SK-N-SH treated with all-trans-retinoic acid at 6 μM for 48 hours (cell line): ENCODE measurements around the gene TTC19.

Experiments used
- ATAC-seq: fragments of 200-7000 bp; cut with Tn5 transposase; 3 replicates; pipeline ENCODE4 v1.9.1; 2020; ENCODE audit warnings: mild to moderate bottlenecking, moderate library complexity
- ARNTL ChIP-seq: fragments of 450-650 bp; formaldehyde crosslinking; IDR thresholded peaks from 2 replicates; pipeline ENCODE4 v1.5.0; 2020; ENCODE audit warnings: low read depth, mild to moderate bottlenecking, moderate library complexity, borderline replicate concordance
- BACH2 ChIP-seq: fragments of 250-450 bp; sonication (Bioruptor Pico); IDR thresholded peaks from 2 replicates; pipeline ENCODE4 v1.9.0; 2021; ENCODE audit warnings: mild to moderate bottlenecking, borderline replicate concordance
- CREB5 ChIP-seq: fragments of 250-450 bp; sonication (Bioruptor Pico); IDR thresholded peaks from 2 replicates; pipeline ENCODE4 v1.5.1; 2020; ENCODE audit warnings: low read depth, mild to moderate bottlenecking, moderate library complexity
- CSDC2 ChIP-seq: fragments of 250-450 bp; sonication (Bioruptor Pico); IDR thresholded peaks from 2 replicates; pipeline ENCODE4 v1.5.0; 2020; ENCODE audit warnings: mild to moderate bottlenecking, moderate library complexity
- CSRNP3 ChIP-seq: fragments of 250-450 bp; sonication (Bioruptor Pico); IDR thresholded peaks from 2 replicates; pipeline ENCODE4 v1.5.1; 2021; ENCODE audit warnings: mild to moderate bottlenecking, moderate library complexity
- ESRRG ChIP-seq: fragments of 250-450 bp; sonication (Bioruptor Pico); IDR thresholded peaks from 2 replicates; pipeline ENCODE4 v1.6.1; 2021; ENCODE audit warnings: mild to moderate bottlenecking
- GLIS3 ChIP-seq: fragments of 250-450 bp; sonication (Bioruptor Pico); IDR thresholded peaks from 2 replicates; pipeline ENCODE4 v1.5.0; 2020; ENCODE audit warnings: mild to moderate bottlenecking, moderate library complexity
- ISL1 ChIP-seq: fragments of 250-450 bp; sonication (Bioruptor Pico); IDR thresholded peaks from 2 replicates; pipeline ENCODE4 v2.1.2; 2022; ENCODE audit warnings: mild to moderate bottlenecking, moderate library complexity
- OSR1 ChIP-seq: fragments of 250-450 bp; sonication (Bioruptor Pico); IDR thresholded peaks from 2 replicates; pipeline ENCODE4 v1.8.0; 2022; ENCODE audit warnings: moderate library complexity, mild to moderate bottlenecking, inconsistent platforms
- PATZ1 ChIP-seq: fragments of 250-450 bp; sonication (Bioruptor Pico); IDR thresholded peaks from 2 replicates; pipeline ENCODE4 v1.8.0; 2020; ENCODE audit warnings: mild to moderate bottlenecking, moderate library complexity, borderline replicate concordance
- POU6F1 ChIP-seq: fragments of 250-450 bp; sonication (Bioruptor Pico); IDR thresholded peaks from 2 replicates; pipeline ENCODE4 v1.8.0; 2021; ENCODE audit warnings: low read depth, mild to moderate bottlenecking, moderate library complexity, borderline replicate concordance
- PPARA ChIP-seq: fragments of 250-450 bp; sonication (Bioruptor Pico); IDR thresholded peaks from 2 replicates; pipeline ENCODE4 v1.5.0; 2020; ENCODE audit warnings: mild to moderate bottlenecking, borderline replicate concordance
- SNAI2 ChIP-seq: fragments of 250-450 bp; sonication (Bioruptor Pico); IDR thresholded peaks from 2 replicates; pipeline ENCODE4 v1.5.0; 2020; ENCODE audit warnings: mild to moderate bottlenecking, moderate library complexity
- TCF4 ChIP-seq: fragments of 250-450 bp; sonication (Bioruptor Pico); IDR thresholded peaks from 2 replicates; pipeline ENCODE4 v1.8.0; 2021; ENCODE audit warnings: mild to moderate bottlenecking, moderate library complexity, borderline replicate concordance
- TOX ChIP-seq: fragments of 250-450 bp; sonication (Bioruptor Pico); IDR thresholded peaks from 2 replicates; pipeline ENCODE4 v1.8.0; 2021; ENCODE audit warnings: mild to moderate bottlenecking, moderate library complexity, borderline replicate concordance
- TSHZ2 ChIP-seq: fragments of 250-450 bp; sonication (Bioruptor Pico); IDR thresholded peaks from 2 replicates; pipeline ENCODE4 v1.5.0; 2020; ENCODE audit warnings: mild to moderate bottlenecking, moderate library complexity
- ZC3H10 ChIP-seq: fragments of 250-450 bp; sonication (Bioruptor Pico); IDR thresholded peaks from 2 replicates; pipeline ENCODE4 v1.5.1; 2021; ENCODE audit warnings: mild to moderate bottlenecking, moderate library complexity
- ZFP3 ChIP-seq: fragments of 250-450 bp; sonication (Bioruptor Pico); IDR thresholded peaks from 2 replicates; pipeline ENCODE4 v1.5.0; 2020; ENCODE audit warnings: mild to moderate bottlenecking, moderate library complexity
- ZNF565 ChIP-seq: fragments of 450-650 bp; formaldehyde crosslinking; conservative IDR thresholded peaks from 2 replicates; pipeline ENCODE4 v1.5.0; 2020; ENCODE audit warnings: low read depth, mild to moderate bottlenecking, moderate library complexity
- ZNF70 ChIP-seq: fragments of 450-650 bp; formaldehyde crosslinking; IDR thresholded peaks from 2 replicates; pipeline ENCODE4 v1.5.0; 2020; ENCODE audit warnings: mild to moderate bottlenecking, moderate library complexity
- ZNF8 ChIP-seq: fragments of 450-650 bp; formaldehyde crosslinking; IDR thresholded peaks from 2 replicates; pipeline ENCODE4 v1.5.0; 2020; ENCODE audit warnings: mild to moderate bottlenecking, moderate library complexity

The TTC19 gene

GRCh38 chr17:15967706-15968399 lies 31.8 kb upstream of the TTC19 start:
- no peak for ATAC-seq
- TF ChIP-seq TCF4 (CRISPR knock-in tag) (no peak), TSHZ2 (CRISPR knock-in tag) (no peak), BACH2 (CRISPR knock-in tag) (no peak), CREB5 (no peak), ARNTL (no peak), OSR1 (no peak), ESRRG (no peak), ISL1 (CRISPR knock-in tag) (no peak), PATZ1 (no peak), CSDC2 (CRISPR knock-in tag) (no peak), GLIS3 (no peak), ZNF8 (CRISPR knock-in tag) (no peak), TOX (CRISPR knock-in tag) (no peak), ZC3H10 (CRISPR knock-in tag) (no peak), PPARA (CRISPR knock-in tag) (no peak), ZNF70 (CRISPR knock-in tag) (no peak), POU6F1 (CRISPR knock-in tag) (no peak)

- TF ChIP-seq TSHZ2 (CRISPR knock-in tag) (no peak), ZFP3 (CRISPR knock-in tag) (no peak), SNAI2 (CRISPR knock-in tag) (no peak), CSRNP3 (CRISPR knock-in tag) (no peak), ZNF565 (no peak), TCF4 (CRISPR knock-in tag) (no peak), PPARA (CRISPR knock-in tag) (no peak), ARNTL (no peak), ZC3H10 (CRISPR knock-in tag) (no peak), ISL1 (CRISPR knock-in tag) (no peak), CSDC2 (CRISPR knock-in tag) (no peak), ESRRG (no peak), POU6F1 (CRISPR knock-in tag) (no peak), OSR1 (no peak), CREB5 (no peak)
- no peak for ATAC-seq
Measured at GRCh38 chr17:15969463-15969862, 30.2 kb upstream of the TTC19 start.
